ENCODE data around the gene PROX1. TPM values are rescaled to one million over a fixed set of nuclear protein-coding genes. Genes with fewer than 3 reads are reported as not detected.

Gene PROX1
- polyA plus RNA-seq, 3 donors: 0.07 TPM; not detected in 2

DNA sequence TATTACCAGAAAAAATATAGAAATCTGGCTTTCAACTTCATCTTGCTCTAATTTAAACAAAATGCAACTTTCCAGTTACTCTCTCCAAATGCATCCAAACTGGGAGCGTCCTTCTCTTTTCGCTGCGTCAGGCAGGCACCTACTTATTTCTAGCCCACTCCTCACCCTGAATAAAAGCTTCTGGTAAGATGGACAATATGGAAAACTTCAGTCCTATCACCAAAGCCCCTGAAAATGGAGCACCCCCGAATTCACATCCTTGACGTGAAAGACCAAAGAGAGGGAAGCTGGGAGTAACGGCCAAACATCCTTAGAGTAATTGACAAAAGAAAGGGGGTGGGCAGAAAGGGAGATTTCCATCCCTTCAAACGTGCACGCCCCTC lies 5.5 kb upstream of the PROX1 start:
- Histone ChIP-seq H3K9me3 (replicated peaks in 1 of 2; ENCODE audit: control insufficient read depth in 1 of 2, insufficient read depth in 1 of 2, low read length in 2 of 2) (peaks cover 7 to 67% of the 10 kb centered on the region in 2 donors), H3K9ac (ENCODE audit: insufficient read depth, low read length, poor library complexity, severe bottlenecking) (no peak overlapping the region), H3K4me1 (ENCODE audit: control insufficient read depth in 1 of 2, insufficient read depth in 2 of 2, low read length in 2 of 2) (no peaks in the 10 kb centered on the region), H3K27me3 (ENCODE audit: control insufficient read depth in 2 of 2, insufficient read depth in 2 of 2, low read length in 2 of 2) (peaks cover 87 to 96% of the 10 kb centered on the region in 2 donors), H3K36me3 (replicated peaks in 1 of 2; ENCODE audit: control insufficient read depth in 1 of 2, insufficient read depth in 2 of 2, low read length in 2 of 2) (no peaks in the 10 kb centered on the region), H4K20me1 (ENCODE audit: insufficient read depth, low read length) (no peaks in the 10 kb centered on the region), H3K79me2 (ENCODE audit: insufficient read depth, low read length) (no peaks in the 10 kb centered on the region), H3K4me3 (replicated peaks in 1 of 3; ENCODE audit: low read depth in 2 of 3, low read length in 3 of 3) (no peak overlapping the region), H3K4me2 (replicated peaks; ENCODE audit: extremely low read depth, low read length, poor library complexity, severe bottlenecking) (no peak overlapping the region), H3K27ac (ENCODE audit: low read depth in 1 of 2, low read length in 2 of 2) (no peak overlapping the region), H2AFZ (ENCODE audit: insufficient read depth, low read depth, low read length, poor library complexity, severe bottlenecking) (no peak overlapping the region)
- H3K4me1 Mint-ChIP-seq: peaks cover 11% of the 10 kb centered on the region
- H3K27ac Mint-ChIP-seq: no peak overlapping the region
- H3K4me3 Mint-ChIP-seq: peak overlapping the region in 1 of 2 donors; percentile 78
- H3K9me3 Mint-ChIP-seq: peaks cover 3 to 42% (median 36%) of the 10 kb centered on the region in 7 donors
- TF ChIP-seq, protein P1, sequence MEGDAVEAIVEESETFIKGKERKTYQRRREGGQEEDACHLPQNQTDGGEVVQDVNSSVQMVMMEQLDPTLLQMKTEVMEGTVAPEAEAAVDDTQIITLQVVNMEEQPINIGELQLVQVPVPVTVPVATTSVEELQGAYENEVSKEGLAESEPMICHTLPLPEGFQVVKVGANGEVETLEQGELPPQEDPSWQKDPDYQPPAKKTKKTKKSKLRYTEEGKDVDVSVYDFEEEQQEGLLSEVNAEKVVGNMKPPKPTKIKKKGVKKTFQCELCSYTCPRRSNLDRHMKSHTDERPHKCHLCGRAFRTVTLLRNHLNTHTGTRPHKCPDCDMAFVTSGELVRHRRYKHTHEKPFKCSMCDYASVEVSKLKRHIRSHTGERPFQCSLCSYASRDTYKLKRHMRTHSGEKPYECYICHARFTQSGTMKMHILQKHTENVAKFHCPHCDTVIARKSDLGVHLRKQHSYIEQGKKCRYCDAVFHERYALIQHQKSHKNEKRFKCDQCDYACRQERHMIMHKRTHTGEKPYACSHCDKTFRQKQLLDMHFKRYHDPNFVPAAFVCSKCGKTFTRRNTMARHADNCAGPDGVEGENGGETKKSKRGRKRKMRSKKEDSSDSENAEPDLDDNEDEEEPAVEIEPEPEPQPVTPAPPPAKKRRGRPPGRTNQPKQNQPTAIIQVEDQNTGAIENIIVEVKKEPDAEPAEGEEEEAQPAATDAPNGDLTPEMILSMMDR (IDR thresholded peaks at IDR 0.05): no peak
- intact Hi-C loops (cut with micrococcal nuclease): no loop called here
- 0% methylated on average over 2 of the region's 8 CpGs for WGBS (ENCODE audit: insufficient coverage)
- H3K27me3 Mint-ChIP-seq (ENCODE audit: low read depth in 3 of 3): peaks cover 95 to 99% (median 98%) of the 10 kb centered on the region in 3 donors
- peaks cover 0 to 8% of the 10 kb centered on the region in 2 donors for H3K36me3 Mint-ChIP-seq
- no peak for DNase-seq

DNA sequence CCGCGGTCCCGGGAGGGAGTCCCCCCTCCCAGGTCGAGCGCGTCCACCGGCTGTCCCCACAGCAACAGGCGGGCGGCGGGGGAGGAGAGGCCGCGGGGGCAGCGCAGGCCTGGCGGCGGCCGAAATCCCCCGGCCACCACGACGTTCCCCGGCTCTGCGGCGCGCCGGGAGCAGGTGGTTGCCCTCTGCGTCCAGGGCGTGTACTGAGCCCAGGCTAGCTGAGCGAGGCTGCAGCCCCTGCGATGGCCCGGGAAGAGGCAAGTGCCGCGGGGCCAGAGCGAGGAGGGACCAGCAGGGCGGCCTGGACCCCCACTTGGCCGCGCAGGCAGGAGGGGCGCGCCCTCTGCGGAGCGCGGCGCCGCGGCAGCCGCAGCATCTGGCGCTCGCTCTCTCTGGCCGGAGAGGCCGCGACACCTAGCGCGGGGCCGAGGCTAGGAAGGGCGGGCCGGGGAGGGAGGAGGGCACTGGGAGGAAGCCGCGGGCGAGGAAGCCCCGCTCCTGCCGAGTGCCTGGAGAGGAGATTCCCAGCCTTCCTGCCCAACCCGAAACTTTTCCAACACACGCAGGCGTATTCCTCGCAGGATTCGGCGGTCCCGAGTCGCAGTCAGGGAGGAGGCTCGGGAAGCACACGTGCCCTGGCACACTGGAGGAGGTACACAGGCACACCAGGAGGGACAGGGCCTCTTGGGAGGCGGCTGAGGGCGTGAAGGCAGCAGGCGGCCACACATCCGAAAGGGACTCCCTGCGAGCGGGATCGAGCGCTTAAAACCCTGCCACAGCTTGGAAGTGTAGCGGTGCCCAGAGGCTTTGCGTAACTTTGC lies 4.9 kb upstream of the PROX1 start:
- peaks cover 86 to 95% of the 10 kb centered on the region in 2 donors for H3K27me3 ChIP-seq (ENCODE audit: control insufficient read depth in 2 of 2, insufficient read depth in 2 of 2, low read length in 2 of 2)
- H4K20me1 ChIP-seq (ENCODE audit: insufficient read depth, low read length): no peaks in the 10 kb centered on the region
- peaks cover 3 to 11% of the 10 kb centered on the region in 2 donors for H3K36me3 Mint-ChIP-seq
- peaks cover 96 to 98% (median 97%) of the 10 kb centered on the region in 3 donors for H3K27me3 Mint-ChIP-seq (ENCODE audit: low read depth in 3 of 3)
- H3K9me3 ChIP-seq (replicated peaks in 1 of 2; ENCODE audit: control insufficient read depth in 1 of 2, insufficient read depth in 1 of 2, low read length in 2 of 2): peaks cover 10 to 66% of the 10 kb centered on the region in 2 donors
- H3K36me3 ChIP-seq (replicated peaks in 1 of 2; ENCODE audit: control insufficient read depth in 1 of 2, insufficient read depth in 2 of 2, low read length in 2 of 2): no peaks in the 10 kb centered on the region
- H3K9ac ChIP-seq (ENCODE audit: insufficient read depth, low read length, poor library complexity, severe bottlenecking): no peak overlapping the region
- peak overlapping the region in 1 of 2 donors; percentile 78 for H3K4me3 Mint-ChIP-seq
- peaks cover 16% of the 10 kb centered on the region for H3K4me1 Mint-ChIP-seq
- H3K27ac Mint-ChIP-seq: no peak overlapping the region
- 3% methylated on average over 78 of the region's 79 CpGs for WGBS (ENCODE audit: insufficient coverage)
- TF ChIP-seq, protein P1 (IDR thresholded peaks at IDR 0.05): no peak
- no peak for DNase-seq
- no peak overlapping the region for H3K4me2 ChIP-seq (replicated peaks; ENCODE audit: extremely low read depth, low read length, poor library complexity, severe bottlenecking)
- no peak overlapping the region for H3K4me3 ChIP-seq (replicated peaks in 1 of 3; ENCODE audit: low read depth in 2 of 3, low read length in 3 of 3)
- H2AFZ ChIP-seq (ENCODE audit: insufficient read depth, low read depth, low read length, poor library complexity, severe bottlenecking): no peak overlapping the region
- intact Hi-C loops (cut with micrococcal nuclease): no loop called here
- peaks cover 1 to 3% of the 10 kb centered on the region in 2 donors for H3K4me1 ChIP-seq (ENCODE audit: control insufficient read depth in 1 of 2, insufficient read depth in 2 of 2, low read length in 2 of 2)
- H3K79me2 ChIP-seq (ENCODE audit: insufficient read depth, low read length): no peaks in the 10 kb centered on the region
- H3K27ac ChIP-seq (ENCODE audit: low read depth in 1 of 2, low read length in 2 of 2): no peak overlapping the region
- peaks cover 6 to 44% (median 40%) of the 10 kb centered on the region in 7 donors for H3K9me3 Mint-ChIP-seq

All from CD14-positive monocyte (primary cell).